GM04503 (cell line): ENCODE data around the gene TRPM2.
"Not testable (repeated sequence)": the region's sequence is repeated elsewhere in the genome, so short reads cannot be mapped to it uniquely, and the experiment has no call there.

Source experiments
- DNase-seq: peaks from one replicate; pipeline ENCODE4 v3.0.0-alpha.2; 2012; ENCODE audit warnings: low read depth

The TRPM2 gene

DNA sequence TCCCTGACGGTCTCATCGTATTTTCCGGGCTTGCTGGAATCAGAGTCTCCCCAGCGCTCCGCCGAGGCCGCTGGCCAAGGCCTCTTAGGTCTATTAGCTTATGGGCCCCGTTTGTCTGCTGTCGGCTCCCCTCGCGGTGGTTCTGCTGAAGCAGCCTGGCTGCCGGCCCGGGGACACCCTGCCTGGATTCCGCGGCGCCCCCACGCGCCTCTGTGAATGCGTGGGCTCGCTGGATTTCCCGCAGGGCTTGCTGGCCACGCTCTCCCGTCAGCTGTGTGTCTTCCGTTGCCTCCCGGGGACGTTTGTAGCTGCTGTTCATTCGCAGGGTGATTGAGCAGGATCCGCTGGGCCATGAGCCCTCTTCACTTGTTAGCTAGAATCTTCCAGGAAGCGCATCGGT is 110.3 kb downstream of the TRPM2 start:
- no peak for DNase-seq

- no peak for DNase-seq
These were observed 110.9 kb downstream of the TRPM2 start for GRCh38 chr21:44464351-44464750.

- DNase-seq, result no peak
These were observed 113.0 kb downstream of the TRPM2 start for GRCh38 chr21:44466351-44466954.

DNA sequence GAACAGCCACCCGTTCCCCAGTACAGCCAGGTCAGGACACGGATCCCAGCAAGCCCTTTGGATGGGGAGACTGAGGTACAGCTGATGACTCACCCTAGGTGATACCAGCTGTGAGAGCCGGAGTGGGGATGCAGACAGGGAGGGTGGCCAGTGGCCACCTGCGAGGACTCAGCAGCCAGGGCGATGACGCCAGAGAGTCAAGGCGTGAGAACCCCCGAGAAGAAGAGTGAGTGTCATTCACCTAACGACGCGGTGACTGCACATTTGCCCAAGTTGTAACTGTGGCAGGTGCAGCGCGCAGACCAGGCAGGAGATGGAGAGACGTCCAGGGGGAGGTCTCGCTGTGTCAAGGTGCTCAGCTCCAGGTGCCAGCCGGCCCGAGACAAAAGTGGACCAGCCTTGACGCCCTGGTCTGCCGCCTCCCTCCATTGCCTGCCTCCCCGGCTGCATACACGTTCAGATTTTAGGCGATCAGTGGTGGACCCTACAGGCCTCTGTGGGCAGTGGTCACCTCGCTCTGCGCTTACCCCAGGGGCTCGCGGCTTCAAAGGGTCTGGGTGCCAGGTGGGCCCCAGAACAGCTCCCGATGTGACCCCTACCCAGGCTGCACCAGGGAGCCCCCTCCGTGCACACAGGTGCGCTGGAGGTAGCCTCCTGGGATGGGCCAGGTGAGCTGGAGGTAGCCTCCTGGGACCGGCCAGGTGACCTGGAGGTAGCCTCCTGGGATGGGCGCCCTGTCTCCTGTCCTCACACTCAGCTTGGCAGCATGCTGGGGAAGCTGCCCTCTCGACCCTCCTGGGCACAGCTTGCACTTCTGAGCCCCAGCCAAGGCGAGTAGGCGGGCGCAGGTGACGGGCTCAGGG is 113.8 kb downstream of the TRPM2 start:
- no peak for DNase-seq

DNA sequence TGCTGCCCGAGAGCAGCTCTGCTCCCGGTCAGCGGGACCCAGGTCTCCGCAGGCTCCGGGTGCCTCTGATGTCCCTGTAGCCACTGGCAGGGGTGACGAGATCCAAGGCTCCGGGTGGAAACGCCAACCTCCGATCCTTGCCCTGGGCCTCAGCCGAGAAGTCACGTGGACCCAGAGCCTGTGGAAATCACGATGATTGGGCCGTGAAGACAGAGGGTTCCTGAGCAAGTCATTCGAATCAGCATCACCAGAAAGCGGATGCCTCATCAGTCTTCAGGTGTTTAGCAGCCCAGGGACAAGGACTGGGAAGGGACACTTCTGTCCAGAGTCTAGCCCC is 114.4 kb downstream of the TRPM2 start:
- DNase-seq, result no peak

DNA sequence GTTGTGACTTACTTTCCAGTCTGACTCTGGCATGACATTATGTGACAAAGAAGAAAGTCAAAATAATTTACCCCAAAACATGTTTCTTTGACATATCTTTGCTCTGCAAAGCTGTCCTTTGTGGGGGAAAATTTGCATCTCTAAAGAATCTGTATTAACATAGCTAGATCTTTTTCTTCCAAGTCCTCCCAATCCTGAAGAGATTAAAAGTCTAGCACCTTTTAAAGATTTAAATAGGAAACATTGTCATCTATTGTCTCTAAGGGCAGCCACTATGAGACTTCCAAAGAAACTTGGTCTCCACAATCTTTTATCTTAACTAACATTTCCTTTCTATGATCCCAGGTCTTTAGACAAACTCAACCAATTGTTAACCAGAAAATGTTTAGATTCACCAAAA is 117.9 kb downstream of the TRPM2 start:
- no peak for DNase-seq

DNA sequence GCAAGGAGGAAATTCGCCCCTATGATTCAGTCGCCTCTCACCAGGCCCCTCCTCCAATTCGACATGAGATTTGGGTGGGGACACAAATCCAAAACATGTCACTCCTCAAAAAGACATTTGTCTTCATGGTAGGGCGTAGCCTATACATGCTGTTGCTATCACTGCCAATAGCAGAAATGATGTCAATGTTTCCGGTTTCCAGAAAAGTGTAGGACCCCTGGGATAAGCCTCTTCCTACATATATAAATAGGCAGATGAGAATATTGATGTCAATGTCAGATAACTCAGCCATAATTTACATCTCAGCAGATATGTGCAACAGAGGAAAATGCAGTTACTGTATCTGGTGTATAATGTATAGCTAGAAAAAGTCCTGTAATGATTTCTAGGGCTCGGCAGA is 118.6 kb downstream of the TRPM2 start:
- no peak for DNase-seq

GRCh38 chr21:44473915-44474555 is 120.6 kb downstream of the TRPM2 start:
- no peak for DNase-seq

- DNase-seq, result no peak
These were observed 121.9 kb downstream of the TRPM2 start for GRCh38 chr21:44475266-44475845.

DNA sequence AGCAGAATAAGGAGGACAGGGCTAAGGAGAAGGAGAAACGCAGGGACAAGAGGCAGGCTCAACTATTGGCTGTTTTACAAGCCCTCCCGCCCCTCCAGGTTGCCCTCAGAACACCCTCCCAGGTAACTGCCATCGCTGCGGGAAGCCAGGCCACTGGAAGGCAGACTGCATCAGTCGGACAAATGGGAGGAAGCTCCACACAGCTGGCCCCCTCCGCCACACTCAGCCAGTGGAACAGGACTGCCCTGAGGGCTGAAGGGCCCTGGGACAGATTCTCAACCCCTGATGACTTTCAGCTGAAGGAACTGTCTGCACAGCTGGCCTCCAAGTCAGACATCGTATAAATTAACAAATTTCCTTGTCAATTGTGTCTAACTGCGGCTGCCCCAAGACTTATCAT is 123.7 kb downstream of the TRPM2 start:
- no peak for DNase-seq

DNA sequence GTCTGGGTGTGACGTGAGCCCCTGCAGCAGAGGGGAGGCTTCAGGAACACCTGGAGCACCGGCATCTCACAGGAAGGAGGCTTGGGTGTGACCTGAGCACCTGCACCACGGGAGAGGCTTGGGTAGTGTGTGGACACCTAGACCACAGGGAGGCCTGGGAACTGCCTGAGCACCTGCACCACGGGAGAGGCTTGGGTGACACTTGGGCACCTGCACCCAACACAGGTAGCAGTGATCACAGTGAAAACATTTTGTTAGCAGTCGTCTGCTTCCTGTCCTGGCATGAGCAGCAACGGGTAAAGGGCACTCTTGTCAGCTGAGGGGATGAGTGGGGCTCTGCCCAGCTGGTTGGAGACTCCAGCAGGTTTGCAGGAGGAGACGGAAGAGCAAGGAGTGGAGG is 124.3 kb downstream of the TRPM2 start:
- DNase-seq, result no peak

GRCh38 chr21:44478124-44478800 is 124.8 kb downstream of the TRPM2 start:
- DNase-seq, result no peak

DNA sequence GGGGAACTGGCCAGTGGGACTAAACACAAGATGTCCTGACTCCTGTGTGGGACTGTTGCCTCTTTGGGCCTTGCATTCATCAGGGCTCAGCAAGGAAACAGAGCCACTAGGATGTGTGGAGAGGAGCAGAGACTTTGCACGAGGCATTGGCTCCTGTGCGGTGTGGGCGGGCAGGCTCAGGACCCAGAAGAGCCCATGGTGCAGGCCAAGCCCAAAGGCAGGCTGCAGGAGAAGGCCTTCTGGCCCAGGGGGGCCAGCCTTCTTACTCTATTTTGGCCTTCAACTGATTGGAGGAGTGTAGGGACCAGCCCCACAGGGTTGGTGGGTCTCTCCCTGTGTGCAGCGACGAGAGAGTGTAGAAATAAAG is 125.4 kb downstream of the TRPM2 start:
- DNase-seq, result no peak

- DNase-seq, result not testable (repeated sequence)
These were observed 126.3 kb downstream of the TRPM2 start for GRCh38 chr21:44479556-44480199.

DNA sequence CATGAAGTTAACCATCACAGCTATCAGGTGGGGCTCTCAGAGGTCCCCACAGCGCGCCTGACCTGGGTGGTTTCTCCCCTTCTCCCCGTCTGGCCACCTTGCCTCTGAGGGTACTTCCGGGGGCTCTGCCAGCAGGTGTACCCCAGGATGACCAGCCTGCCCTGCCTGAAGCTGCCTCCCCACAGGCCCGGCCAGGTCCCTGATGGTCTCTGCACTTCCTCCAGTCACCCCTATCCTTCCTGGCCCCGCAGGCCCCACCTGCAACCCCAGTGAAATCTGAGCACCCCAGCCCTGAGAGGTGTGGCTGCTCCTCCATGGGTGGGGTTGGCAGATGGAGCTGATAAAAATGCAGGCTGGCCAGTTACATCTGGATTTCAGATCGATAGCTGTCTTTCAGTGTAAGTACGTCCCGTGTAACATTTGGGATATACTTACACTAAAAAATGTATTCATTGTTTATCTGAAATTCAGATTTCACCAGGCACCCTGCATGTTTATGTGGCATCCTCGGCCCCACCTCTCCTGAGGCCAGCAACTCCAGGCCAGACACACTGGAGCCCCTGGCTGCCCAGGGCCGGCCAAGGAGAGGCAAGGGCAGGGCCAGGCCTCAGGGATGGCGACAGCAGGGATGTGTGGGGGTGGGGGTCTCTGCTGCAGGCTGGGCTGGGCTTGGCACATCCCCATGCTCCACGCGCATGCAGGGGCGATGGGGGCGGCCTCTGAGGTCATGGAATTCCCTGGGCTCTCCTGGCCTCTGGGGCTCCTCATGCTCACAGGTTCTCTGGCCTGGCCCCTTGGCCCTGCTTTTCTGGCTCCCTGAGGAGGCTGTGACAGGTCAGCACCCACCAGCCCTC is 127.0 kb downstream of the TRPM2 start:
- no peak for DNase-seq

GRCh38 chr21:44482581-44483287 is 129.3 kb downstream of the TRPM2 start:
- DNase-seq, result no peak

DNA sequence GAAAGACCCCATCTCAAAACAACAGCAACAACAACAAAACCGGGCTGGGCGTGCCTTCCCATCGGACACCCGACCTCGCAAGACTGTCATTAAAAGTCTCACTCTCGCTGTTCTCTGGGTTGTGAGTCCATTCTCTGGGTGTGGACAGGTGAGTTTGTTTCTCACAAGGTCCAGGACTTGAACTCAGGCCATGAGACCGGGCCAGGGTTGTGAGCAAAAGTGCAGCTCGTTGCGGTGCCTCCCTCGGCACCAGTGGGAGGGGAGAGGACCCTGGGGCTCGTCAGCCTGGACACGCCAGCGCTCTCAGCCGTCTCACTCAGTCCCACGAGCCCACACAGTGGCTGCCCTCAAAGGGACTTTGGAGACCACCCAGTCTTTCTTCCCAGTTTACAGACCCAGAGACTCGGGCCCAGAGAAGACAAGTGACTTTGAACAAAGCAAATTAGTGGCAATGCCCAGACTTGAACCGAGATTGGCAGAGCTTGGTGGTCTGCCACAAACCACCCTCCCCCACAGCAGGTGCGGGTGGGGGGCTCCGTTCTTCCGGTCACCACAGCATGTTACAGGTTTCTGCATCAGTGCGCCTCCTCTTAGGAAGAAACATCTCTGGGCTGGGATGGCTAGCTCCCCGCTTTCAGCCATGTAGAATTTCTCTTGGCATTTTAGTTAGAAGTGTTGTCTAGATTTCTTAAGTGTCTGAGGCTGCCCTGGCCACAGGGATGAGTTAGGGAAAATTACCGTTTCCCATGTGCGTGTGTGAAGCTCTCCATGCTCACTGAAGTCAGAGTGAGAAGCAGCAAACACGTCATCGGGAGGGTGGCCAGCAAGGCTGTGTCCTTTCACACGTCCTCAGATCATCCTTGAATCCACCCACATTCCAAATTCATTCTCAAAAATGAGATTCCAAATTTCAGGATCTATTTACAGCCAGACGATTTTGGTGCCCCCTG is 130.1 kb downstream of the TRPM2 start:
- DNase-seq, result peak; percentile 2

DNA sequence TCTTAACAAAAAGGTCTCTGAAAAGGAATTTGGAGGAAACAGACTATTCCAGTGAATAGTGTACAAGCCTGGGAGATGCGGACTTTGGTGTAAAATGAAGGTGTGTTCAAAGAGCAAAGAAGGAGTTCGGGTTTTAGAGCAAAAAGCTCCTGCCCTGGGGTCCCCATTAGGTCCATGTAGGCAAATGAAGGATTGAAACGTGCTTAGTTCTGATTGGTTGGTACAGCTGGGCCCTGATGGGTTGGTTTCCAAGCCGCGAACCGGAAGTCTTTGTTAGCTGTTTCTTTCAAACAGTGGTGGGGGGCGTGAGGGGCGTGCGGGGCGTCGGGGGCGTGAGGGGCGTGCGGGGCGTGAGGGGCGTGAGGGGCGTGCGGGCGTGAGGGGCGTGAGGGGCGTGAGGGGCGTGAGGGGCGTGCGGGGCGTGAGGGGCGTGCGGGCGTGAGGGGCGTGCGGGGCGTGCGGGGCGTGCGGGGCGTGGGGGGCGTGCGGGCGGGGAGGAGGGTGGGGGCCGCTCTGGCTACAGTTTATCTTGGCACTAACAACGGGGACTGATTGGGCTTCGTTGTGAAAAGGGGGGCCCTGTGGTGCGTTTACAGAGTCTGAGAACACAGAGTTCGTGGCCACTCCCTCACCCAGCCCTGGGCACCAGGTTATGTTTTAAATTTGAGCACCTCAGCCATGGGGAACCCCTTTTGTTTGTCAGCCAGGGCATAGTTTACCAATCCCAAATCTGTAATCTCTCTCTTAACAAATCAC is 131.3 kb downstream of the TRPM2 start:
- no peak for DNase-seq
